Ovary (tissue), 9 donors: Measurements from ENCODE around the gene SH2D1A. TPM values are rescaled to one million over a fixed set of nuclear protein-coding genes. Genes with fewer than 3 reads are reported as not detected.
"Not testable (repeated sequence)": the region's sequence is repeated elsewhere in the genome, so short reads cannot be mapped to it uniquely, and the experiment has no call there.

Experiments used
- DNase-seq, 5 donors: peaks; one replicate each; pipeline ENCODE4 v3.0.0-alpha.2; 2019 to 2020
- H3K27ac ChIP-seq, 2 donors: fragments of 200-600 bp; one replicate each; pipeline versions ENCODE4 v1.5.1 to v1.8.0; 2019 to 2022
- H3K27me3 ChIP-seq: fragments of 200-600 bp; one replicate; pipeline ENCODE4 v1.8.0; 2022
- H3K36me3 ChIP-seq: fragments of 200-600 bp; sonication (generic); one replicate; pipeline ENCODE4 v1.5.1; 2019
- H3K4me1 ChIP-seq: one replicate; pipeline ENCODE4 v1.8.1; 2013; ENCODE audit warnings: mild to moderate bottlenecking, moderate library complexity; ENCODE audit not compliant: insufficient read depth
- H3K4me3 ChIP-seq: fragments of 200-600 bp; sonication (generic); one replicate; pipeline ENCODE4 v1.5.1; 2017
- H3K9me3 ChIP-seq, 2 donors: fragments of 200-600 bp in 1 of 2; sonication (generic) in 1 of 2; one replicate each; pipeline versions ENCODE4 v1.5.1 to v1.8.1; 2013 to 2019; ENCODE audit warnings: mild to moderate bottlenecking in 1 of 2, moderate library complexity in 1 of 2
- EP300 ChIP-seq: sonication (generic); formaldehyde crosslinking; IDR thresholded peaks from one replicate; pipeline ENCODE4 v1.6.1; 2017; ENCODE audit warnings: antibody characterized with exemption
- POLR2A ChIP-seq: fragments of 450-650 bp; IDR thresholded peaks from one replicate; pipeline ENCODE4 v1.6.1; 2017; ENCODE audit warnings: antibody characterized with exemption, mild to moderate bottlenecking, moderate library complexity
- WGBS, 3 donors: extraction: QIAGEN DNeasy Blood & Tissue Kit in 1 of 3; methylation state at CpG; one replicate each; pipeline versions ENCODE4 v1.1.5 to v1.1.7; 2013 to 2017; 5-methylcytosine and 5-hydroxymethylcytosine counted together
- intact Hi-C, 4 donors: fragments of 100-400 bp; cut with DNase I; formaldehyde crosslinking; loops; one replicate each; pipeline versions ENCODE4 v1.11.0 to v1.15.1; 2022 to 2023
- polyA plus RNA-seq, 2 donors: library from polyadenylated mRNA; stranded (reverse); fragments of 200-250 nt in 1 of 2; fragments of 350-450 nt in 1 of 2; fragmentation: Illumina TruSeq in 1 of 2; extraction: RNeasy Lipid Tissue Mini Kit (QIAGEN cat#74804) in 1 of 2; gene quantifications; one replicate each; pipeline ENCODE4 v1.2.3, GENCODE V29; 2013 to 2014
- total RNA-seq, 7 donors: library from RNA; depleted of rRNA in 2 of 7; stranded (reverse); fragments of >200 nt in 2 of 7; fragmentation: NEBNext Ultra II Directional in 3 of 7; extraction: Animal tissue kit (Norgen Biotek cat#: 25700) in 3 of 7; gene quantifications; one replicate each; pipeline versions ENCODE4 v1.1.0 to v1.2.4, GENCODE V29; 2016 to 2023
- TF ChIP-seq, protein P1 (sequence below), 3 donors: fragments of 450-650 bp in 2 of 3; fragments of 200-600 bp in 1 of 3; IDR thresholded peaks; one replicate each; pipeline versions ENCODE4 v1.5.1 to v1.8.0; 2016 to 2022; ENCODE audit warnings: antibody characterized with exemption in 3 of 3, mild to moderate bottlenecking in 1 of 3
- donor health status: DM: no; HTN: no; CAD: no; lungs with moderate emphysema.
- donor health status: DM: no; HTN: no; CAD: no.
- donor health status: Bipolar disorder and iron deficiency.
- donor health status: DM: yes; HTN: yes; CAD: no.
- donor health status: DM: no; HTN: no; CAD: no.
- donor health status: DM: yes; HTN: yes; CAD: no.

SH2D1A gene
- total and polyA plus RNA-seq, 9 donors: 0.12 to 0.88 (median 0.35) TPM; not detected in 3

DNA sequence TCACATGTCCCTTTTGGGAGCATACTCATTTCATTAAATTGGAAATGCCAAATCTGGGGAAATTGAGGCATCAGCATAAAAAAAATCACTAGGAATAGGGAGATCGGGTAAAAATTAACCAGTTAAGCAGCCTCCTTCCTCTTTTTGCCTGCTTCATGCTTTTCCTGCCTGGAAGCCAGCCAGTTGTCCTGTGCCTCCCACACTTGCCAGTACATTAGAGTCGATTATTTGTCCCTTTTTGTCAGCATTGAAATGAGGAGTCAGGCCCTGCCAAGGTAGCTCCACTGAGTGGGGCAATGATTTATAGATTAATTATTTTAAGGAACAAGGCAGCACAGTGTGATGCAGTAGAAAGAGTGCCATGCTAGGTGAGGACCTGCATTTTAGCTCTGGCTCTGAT is 55.3 kb downstream of the SH2D1A start:
- no peak for DNase-seq
- no peaks in the 10 kb centered on the region for H3K4me1 ChIP-seq
- no peaks in the 10 kb centered on the region for H3K27me3 ChIP-seq
- 39 to 60% (median 41%) methylated on average over 2 of the region's 2 CpGs for WGBS, 3 donors
- no peak for TF ChIP-seq EP300
- TF ChIP-seq POLR2A: no peak
- TF ChIP-seq, protein P1, sequence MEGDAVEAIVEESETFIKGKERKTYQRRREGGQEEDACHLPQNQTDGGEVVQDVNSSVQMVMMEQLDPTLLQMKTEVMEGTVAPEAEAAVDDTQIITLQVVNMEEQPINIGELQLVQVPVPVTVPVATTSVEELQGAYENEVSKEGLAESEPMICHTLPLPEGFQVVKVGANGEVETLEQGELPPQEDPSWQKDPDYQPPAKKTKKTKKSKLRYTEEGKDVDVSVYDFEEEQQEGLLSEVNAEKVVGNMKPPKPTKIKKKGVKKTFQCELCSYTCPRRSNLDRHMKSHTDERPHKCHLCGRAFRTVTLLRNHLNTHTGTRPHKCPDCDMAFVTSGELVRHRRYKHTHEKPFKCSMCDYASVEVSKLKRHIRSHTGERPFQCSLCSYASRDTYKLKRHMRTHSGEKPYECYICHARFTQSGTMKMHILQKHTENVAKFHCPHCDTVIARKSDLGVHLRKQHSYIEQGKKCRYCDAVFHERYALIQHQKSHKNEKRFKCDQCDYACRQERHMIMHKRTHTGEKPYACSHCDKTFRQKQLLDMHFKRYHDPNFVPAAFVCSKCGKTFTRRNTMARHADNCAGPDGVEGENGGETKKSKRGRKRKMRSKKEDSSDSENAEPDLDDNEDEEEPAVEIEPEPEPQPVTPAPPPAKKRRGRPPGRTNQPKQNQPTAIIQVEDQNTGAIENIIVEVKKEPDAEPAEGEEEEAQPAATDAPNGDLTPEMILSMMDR (IDR thresholded peaks at IDR 0.05): no peak
- H3K9me3 ChIP-seq: no peaks in the 10 kb centered on the region
- H3K4me3 ChIP-seq: no peak overlapping the region
- intact Hi-C loops: no loop called here
- H3K36me3 ChIP-seq: no peaks in the 10 kb centered on the region
- H3K27ac ChIP-seq: no peak overlapping the region

DNA sequence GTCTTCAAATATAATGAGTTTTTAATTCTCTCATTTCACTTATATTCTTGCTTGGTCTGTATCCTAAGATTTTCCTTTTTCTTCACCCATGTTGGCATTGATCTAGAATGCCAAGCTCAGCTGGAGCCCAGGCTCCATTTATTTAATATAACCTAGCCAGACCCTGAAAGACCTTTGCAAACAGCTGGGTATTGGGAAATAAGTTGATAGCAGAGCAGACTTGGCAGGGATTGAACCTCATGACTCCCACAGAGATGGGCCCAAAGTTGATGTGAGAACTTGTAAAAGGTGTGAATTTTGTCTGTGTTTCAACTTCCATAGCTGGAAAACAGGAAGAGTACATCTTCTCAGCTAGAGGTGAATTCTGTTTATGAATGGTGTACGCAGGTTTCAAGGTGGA is 59.5 kb downstream of the SH2D1A start:
- no peaks in the 10 kb centered on the region for H3K27me3 ChIP-seq
- no peak for DNase-seq
- 80 to 91% (median 88%) methylated on average over 1 of the region's 1 CpG for WGBS, 3 donors
- intact Hi-C loops: no loop called here
- H3K9me3 ChIP-seq: no peaks in the 10 kb centered on the region
- H3K4me1 ChIP-seq: no peaks in the 10 kb centered on the region
- TF ChIP-seq EP300 (no peak), POLR2A (no peak)
- TF ChIP-seq, protein P1 (IDR thresholded peaks at IDR 0.05): no peak
- no peak overlapping the region for H3K4me3 ChIP-seq
- H3K36me3 ChIP-seq: no peaks in the 10 kb centered on the region
- H3K27ac ChIP-seq: no peak overlapping the region

DNA sequence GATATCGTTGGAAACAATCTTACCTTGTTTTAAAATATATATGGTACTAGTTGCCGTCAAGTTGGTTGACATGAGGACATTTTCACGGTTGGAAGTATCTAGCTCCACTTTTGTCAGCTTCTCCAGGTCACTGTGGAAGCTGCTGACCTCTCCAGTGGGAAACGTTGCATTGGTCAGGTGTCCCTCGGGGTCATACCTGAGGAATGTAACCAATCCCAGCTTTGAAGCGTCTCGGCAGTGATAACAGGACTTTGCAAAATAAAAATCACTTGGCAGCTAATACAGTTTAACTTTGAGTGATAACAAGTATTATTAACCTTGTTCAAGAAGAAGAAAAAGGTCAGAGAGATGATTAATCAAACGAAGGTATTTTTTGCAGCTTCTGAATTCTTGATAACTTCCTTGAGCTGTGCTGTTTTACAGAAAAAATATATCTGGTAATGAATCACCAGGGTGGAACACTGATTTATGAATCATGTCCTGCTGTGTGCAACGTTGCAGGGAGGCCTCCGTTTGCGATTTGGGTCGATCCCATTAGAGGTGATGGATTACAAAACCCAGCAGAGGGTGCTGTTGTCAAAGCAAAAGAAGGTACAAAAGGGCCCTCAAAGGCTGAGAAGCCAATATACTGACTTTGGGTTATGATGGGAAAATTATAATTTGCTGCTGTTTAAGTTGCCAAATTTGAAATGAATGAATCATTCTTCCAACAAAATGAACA is 60.1 kb downstream of the SH2D1A start:
- Histone ChIP-seq H3K9me3 (no peaks in the 10 kb centered on the region), H3K27me3 (no peaks in the 10 kb centered on the region), H3K27ac (no peak overlapping the region), H3K36me3 (no peaks in the 10 kb centered on the region), H3K4me1 (no peaks in the 10 kb centered on the region), H3K4me3 (no peak overlapping the region)
- WGBS, 3 donors: 14 to 19% (median 19%) methylated on average over 12 of the region's 12 CpGs
- TF ChIP-seq POLR2A (no peak), EP300 (no peak)
- TF ChIP-seq, protein P1 (IDR thresholded peaks at IDR 0.05): no peak
- intact Hi-C loops: no loop called here
- DNase-seq: peak in 1 of 5 donors; percentile 23

DNA sequence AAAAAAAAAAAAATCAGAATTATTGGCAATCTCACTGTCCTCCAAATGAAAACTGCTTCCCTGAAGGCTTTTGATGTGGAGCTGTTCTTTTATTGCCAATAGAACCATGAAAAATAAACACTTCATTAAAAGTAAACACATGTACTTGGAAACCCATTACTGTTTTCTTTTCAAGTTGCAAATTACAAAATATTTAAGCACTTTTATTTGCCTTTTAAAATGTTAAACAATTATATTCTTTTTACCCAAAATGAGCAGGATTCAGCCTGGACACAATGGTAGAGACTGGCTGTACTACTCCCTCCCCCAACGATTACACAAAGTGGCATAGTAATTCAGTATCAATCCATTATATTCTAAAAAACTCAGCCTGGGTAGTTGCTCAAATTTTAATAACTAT is 60.9 kb downstream of the SH2D1A start:
- TF ChIP-seq, protein P1 (IDR thresholded peaks at IDR 0.05): no peak
- TF ChIP-seq EP300: no peak
- TF ChIP-seq POLR2A: no peak
- WGBS, 3 donors: 28 to 33% (median 33%) methylated on average over 1 of the region's 1 CpG
- no peaks in the 10 kb centered on the region for H3K36me3 ChIP-seq
- intact Hi-C loops: no loop called here
- no peaks in the 10 kb centered on the region for H3K27me3 ChIP-seq
- no peaks in the 10 kb centered on the region for H3K9me3 ChIP-seq
- no peak overlapping the region for H3K4me3 ChIP-seq
- H3K27ac ChIP-seq: no peak overlapping the region
- H3K4me1 ChIP-seq: no peaks in the 10 kb centered on the region
- DNase-seq: no peak

DNA sequence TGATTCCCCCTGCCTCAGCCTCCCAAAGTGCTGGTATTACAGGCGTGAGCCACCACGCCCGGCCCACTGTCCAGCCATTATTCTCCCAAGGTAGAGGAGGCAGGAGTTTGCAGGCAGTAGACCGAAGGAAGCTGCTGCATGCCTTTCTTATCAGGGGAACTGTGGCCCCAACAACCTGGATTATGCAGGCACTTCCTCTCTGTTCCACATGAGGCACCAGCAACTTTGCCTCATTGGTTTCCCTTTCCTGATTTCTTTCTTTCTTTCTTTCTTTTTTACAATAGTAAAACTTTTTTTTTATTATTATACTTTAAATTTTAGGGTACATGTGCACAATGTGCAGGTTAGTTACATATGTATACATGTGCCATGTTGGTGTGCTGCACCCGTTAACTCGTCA is 62.0 kb downstream of the SH2D1A start:
- DNase-seq, H3K27ac ChIP-seq, H3K36me3 ChIP-seq, H3K9me3 ChIP-seq, intact Hi-C loops, H3K4me1 ChIP-seq, H3K4me3 ChIP-seq, H3K27me3 ChIP-seq: not testable (repeated sequence)
- WGBS, 3 donors: 75 to 85% (median 79%) methylated on average over 4 to 6 of the region's 6 CpGs
